GM12891 (cell line): ENCODE data around the gene WDR82.

ENCODE experiments used
- PAX5 ChIP-seq: IDR thresholded peaks from 2 replicates; pipeline ENCODE4 v1.6.1; 2011; ENCODE audit warnings: low read length, moderate library complexity, mild to moderate bottlenecking; ENCODE audit not compliant: insufficient read depth, severe bottlenecking
- POLR2A ChIP-seq: IDR thresholded peaks from 2 replicates; pipeline ENCODE4 v1.6.1; 2011; ENCODE audit warnings: low read depth, low read length, control low read depth
- POLR2AphosphoS5 ChIP-seq: IDR thresholded peaks from 2 replicates; pipeline ENCODE4 v1.6.1; 2011; ENCODE audit warnings: low read depth, low read length, control low read depth
- POU2F2 ChIP-seq: IDR thresholded peaks from 2 replicates; pipeline ENCODE4 v1.6.1; 2011; ENCODE audit warnings: low read depth, mild to moderate bottlenecking, control low read depth, low read length, moderate library complexity
- SPI1 ChIP-seq: IDR thresholded peaks from 2 replicates; pipeline ENCODE4 v1.6.1; 2011; ENCODE audit warnings: low read depth, low read length, control low read depth
- TAF1 ChIP-seq: IDR thresholded peaks from 2 replicates; pipeline ENCODE4 v1.6.1; 2011; ENCODE audit warnings: low read depth, low read length, control low read depth

- TF ChIP-seq POLR2A (no peak), POLR2AphosphoS5 (no peak), PAX5 (no peak), TAF1 (no peak), SPI1 (no peak), POU2F2 (no peak)
Observed at GRCh38 chr3:52325686-52326085, 47.2 kb upstream of the WDR82 start.
